GM21360 (cell line): Measurements from ENCODE around the gene SMIM33.
"Not testable (repeated sequence)": the region's sequence is repeated elsewhere in the genome, so short reads cannot be mapped to it uniquely, and the experiment has no call there.

Source experiments
- ATAC-seq: cut with Tn5 transposase; IDR thresholded peaks from one replicate; pipeline ENCODE4 v1.9.1; 2021; ENCODE audit warnings: mild to moderate bottlenecking, moderate library complexity; ENCODE audit not compliant: unreplicated experiment

SMIM33 gene

DNA sequence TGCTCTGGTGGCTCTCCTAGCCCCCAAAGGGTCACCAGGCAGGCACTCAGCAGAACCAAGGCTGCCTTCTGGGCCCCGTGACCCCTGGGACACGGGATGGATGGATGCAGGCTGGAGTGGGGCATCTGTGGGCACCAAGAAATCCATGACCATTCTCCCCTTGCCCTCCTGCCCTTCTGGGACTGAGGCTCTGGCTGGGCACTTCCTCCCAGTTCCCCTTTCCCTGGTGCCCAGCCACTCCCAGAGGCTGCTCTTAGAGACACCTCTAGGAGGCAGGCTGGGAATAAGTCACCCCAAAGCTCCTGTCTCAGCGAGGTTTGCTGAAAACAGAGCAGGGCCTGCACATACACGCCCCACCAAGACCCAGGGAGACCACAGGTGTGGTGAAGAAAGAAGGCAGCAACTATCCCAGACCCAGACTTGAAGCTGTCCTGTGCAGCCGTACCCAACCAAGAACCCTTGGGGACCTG is 10.8 kb downstream of the SMIM33 start:
- ATAC-seq = no peak

GRCh38 chr5:139482050-139482889 is 11.5 kb downstream of the SMIM33 start, which contains the start of gene STING1:
Gene STING1, minus strand, starts transcription at chr5:139482758. Its CDS starts 1,054 bp downstream, at chr5:139481704.
- ATAC-seq = no peak

GRCh38 chr5:139482890-139483208 is 12.0 kb downstream of the SMIM33 start:
- ATAC-seq = not testable (repeated sequence)

DNA sequence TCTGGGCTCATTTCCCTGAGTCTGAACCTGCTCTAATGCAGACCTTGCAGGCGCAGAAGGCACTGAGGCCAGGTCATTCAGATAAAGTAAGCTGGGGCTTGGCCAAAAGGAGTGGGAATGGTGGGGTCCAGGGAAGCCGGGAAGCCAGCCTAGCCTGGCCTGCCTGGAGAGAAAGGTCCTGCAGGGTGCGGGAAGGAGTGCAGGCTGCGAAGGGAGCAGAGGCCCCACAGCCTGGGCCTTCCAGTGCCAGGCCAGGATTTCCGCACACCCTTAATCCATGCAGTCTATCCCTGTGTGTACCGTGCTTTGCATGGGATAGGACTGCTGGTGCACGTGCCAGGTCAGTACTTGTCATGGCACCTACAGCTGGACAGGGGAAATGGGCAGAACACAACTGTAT is 15.4 kb downstream of the SMIM33 start:
- no peak for ATAC-seq

DNA sequence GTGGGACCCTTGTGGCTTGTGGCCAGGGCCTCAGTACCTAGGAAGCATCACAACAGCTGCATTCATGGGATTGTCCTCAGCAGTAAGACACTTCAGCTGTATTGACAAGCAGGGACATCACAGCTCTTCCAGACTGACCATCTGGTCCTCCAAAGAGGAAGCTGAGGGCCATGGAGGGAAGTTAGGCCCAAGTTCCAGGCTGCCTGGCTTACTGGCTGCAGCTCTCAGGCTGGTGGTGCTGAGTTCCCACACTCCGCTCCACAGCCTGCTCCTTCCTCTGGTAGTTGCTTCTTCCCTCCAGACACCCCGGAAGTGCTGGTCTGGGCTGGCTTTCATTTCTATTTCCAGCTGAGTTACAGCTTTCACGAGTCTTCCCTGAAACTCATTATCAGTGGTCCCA is 17.5 kb downstream of the SMIM33 start:
- ATAC-seq = no peak

DNA sequence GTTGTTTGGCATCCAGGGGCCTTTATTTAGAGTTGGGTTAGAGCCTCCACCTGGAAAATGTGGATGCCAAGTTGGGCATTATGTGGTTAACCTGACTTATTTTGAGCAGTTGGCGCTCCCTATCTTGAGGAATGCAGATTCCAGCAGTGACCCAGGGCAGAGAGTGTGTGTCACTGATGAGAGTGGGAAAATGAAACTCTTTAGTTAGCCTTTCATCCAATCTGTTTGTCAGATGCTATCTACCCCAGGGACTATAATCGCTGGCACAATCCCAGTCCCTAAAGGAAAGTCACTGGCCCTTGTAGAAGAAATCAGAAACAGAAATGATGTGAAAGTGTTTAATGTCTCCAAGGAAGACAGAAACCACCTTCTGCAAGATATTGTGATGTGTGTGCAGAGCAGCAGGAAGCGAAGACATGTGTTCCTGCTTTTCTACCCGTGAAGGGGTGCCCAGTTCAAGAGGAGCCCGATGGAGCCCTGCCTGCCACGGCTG is 21.9 kb downstream of the SMIM33 start:
- no peak for ATAC-seq

DNA sequence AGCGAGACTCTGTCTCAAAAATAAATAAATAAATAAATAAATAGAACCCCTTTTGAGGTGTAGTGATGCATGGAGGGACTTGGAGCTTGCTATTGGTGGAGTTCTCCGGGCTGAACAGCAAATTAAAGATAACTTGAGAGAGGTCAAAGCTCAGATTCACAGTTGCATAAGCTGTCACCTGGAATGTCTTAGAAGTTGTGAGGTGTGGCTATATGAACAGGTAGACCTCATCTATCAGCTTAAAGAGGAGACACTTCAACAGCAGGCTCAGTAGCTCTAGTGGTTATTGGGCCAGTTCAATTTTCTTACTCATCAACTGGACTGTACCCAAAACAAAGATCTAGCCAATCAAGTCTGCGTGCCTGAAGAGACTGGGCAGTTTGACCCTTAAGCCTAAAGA is 23.5 kb downstream of the SMIM33 start:
- no peak for ATAC-seq

DNA sequence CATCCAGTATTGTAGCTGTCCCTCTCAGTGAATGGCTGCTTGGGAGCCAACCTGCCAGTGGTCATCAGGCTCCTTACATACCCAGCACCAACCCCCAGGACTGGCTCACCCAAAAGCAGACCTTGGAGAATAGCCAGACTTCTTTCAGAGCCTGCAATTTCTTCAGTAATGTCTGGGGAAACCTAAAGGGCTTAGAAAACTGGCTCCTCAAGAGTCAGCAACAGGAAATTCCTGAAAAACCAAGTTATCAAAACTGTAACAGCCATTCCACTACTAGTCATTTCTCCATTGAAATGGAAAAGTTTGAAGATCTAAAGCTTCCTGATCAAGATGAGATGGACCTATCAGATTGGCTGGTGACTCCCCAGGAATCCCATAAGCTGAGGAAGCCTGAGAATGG is 24.0 kb downstream of the SMIM33 start:
- ATAC-seq = no peak

GRCh38 chr5:139495638-139496435 is 25.0 kb downstream of the SMIM33 start:
- no peak for ATAC-seq

DNA sequence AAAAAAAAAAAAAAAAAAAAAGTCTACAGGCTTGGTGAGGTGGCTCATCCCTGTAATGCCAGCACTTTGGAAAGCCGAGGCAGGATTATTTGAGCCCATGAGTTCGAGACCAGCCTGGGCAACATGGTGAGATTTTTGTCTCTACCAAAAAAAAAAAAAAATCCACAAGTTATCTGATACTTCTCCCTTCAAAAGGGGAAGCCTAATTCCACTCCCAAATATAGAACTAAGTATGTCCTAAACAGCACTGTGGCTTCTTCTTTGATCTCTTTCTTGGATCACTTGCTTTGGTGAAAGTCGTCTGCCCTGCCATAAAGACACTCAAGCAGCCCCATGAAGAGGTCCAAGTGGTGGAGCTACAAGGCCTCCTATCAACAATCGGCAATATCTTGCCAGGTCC is 30.6 kb downstream of the SMIM33 start:
- ATAC-seq = no peak

DNA sequence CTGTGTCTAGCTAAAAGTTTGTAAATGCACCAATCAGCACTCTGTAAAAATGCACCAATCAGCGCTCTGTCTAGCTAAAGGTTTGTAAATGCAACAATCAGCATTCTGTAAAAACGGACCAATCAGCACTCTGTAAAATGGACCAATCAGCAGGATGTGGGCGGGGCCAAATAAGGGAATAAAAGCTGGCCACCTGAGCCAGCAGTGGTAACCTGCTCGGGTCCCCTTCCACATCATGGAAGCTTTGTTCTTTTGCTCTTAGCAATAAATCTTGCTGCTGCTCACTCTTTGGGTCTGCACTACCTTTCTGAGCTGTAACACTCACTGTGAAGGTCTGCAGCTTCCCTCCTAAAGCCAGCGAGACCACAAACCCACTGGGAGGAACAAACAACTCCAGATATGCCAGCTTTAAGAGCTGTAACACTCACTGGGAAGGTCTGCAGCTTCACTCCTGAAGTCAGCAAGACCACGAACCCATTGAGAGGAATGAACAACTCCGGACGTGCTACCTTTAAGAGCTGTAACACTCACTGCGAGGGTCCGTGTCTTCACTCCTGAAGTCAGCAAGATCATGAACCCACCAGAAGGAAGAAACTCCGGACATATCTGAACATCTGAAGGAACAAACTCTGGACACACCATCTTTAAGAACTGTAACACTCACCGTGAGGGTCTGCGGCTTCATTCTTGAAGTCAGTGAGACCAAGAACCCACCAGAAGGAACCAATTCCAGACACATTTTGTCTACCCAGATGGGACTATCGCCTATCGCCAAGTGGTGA is 32.4 kb downstream of the SMIM33 start:
- ATAC-seq = not testable (repeated sequence)

- not testable (repeated sequence) for ATAC-seq
Observed at GRCh38 chr5:139503879-139504278, 33.1 kb downstream of the SMIM33 start.

DNA sequence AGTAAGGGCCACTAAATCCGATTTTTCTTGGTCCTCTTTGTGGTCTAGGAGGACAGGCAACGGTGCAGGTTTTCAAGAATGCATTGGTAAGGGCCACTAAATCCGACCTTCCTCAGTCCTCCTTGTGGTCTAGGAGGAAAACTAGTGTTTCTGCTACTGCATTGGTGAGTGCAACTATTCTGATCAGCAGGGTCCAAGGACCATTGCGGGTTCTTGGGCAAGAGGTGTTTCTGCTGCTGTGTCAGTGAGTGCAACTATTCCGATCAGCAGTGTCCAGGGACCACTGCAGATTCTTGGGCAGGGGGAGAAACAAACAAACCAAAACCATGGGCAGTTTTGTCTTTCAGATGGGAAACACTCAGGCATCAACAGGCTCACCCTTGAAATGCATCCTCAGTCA is 33.9 kb downstream of the SMIM33 start:
- ATAC-seq = not testable (repeated sequence)

DNA sequence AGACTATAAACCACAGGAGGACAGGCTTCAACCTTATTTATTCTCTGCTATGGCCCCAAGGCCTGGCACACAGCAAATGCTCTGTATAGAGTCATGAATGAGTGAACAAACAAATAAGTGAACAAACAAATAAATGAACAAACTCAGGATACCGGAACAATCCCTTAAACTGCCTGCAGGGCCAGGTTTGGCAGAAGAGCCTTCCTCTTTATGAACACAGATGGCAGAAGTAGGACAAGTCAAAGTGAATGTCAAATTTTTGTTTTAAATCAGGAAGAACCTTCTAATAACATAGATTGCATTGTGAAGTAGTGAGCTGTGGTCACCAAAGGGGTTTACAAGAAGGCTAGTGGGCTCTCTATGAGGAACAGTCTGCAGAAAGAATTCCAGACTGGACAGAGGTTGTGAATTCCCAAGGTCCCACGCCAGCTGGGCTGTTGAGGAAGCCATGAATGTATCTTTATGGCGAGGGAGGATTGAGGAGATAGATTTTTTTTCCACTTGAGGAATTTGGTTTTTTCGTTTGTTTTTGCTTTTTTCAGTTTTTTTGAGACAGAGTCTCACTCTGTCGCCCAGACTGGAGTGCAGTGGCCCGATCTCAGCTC is 42.1 kb downstream of the SMIM33 start:
- no peak for ATAC-seq

- peak; percentile 48 for ATAC-seq
Observed at GRCh38 chr5:139513434-139513833, 42.6 kb downstream of the SMIM33 start.

- no peak for ATAC-seq
Observed at GRCh38 chr5:139513852-139514485, 43.2 kb downstream of the SMIM33 start.

GRCh38 chr5:139514486-139514856 is 43.7 kb downstream of the SMIM33 start:
- no peak for ATAC-seq

DNA sequence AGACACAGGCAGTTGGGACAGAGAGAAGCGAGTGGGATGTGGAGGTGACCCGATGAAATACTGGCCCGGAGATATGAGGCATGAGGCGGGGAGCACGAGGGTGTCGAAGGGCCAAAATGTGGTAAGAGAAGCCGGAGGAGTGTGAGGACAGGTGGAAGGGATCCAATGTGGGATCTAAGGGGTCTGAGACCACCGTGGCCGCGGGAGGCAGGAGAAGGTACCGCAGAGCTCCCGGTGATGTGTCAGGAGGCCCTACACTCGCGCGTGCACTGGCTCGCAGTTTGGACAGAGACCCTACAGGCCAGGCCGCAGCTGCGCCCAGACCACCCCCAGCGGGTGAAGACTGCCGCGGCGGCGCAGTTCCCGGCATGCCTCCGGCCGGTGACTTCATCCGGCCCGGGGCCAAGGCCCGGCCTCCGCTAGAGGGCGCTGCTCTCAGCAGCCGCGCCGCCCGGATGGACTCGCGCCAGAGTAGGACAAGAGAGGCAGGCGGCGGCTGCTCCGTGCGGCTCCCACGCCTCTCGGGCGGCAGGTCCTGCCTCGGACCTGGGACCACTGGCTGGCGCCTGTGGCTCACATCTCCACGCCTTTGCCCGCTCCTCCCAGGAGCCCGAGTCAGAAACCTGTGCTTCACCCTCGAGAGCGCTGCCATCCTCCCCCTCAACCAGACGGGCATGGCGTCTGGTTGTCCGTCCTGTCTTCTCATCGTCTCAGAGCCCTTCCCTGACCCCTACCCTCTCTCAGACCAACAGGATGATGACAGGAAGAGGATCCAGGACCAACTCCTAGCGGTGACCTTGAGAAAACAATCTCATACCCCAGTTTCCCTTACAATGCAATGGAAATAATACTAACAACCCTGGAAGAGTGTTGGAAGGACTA is 47.1 kb downstream of the SMIM33 start:
- ATAC-seq = peak; percentile 81
